ENCODE data around the gene TTC38.

DNA sequence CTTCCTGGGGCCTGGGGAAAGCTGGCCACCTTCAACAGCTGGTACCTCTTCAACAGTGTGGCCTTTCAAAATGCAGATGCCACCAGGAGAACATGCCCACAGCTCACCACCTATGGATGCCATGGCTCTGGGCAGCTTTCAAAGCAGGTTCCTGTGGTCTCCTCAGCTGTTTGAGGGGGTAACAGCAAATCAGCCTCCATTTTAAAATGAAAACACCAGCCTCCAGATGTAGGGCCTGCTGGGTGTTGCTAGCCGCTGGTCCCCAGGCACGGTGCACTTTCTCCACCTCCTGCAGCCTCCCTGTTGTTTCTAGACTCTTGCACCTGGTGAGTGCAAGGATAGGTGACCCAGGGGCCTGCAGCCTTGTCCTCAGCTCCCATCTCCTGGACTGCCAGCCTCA, 27.7 kb upstream of the TTC38 start:
- TF ChIP-seq, protein P1, sequence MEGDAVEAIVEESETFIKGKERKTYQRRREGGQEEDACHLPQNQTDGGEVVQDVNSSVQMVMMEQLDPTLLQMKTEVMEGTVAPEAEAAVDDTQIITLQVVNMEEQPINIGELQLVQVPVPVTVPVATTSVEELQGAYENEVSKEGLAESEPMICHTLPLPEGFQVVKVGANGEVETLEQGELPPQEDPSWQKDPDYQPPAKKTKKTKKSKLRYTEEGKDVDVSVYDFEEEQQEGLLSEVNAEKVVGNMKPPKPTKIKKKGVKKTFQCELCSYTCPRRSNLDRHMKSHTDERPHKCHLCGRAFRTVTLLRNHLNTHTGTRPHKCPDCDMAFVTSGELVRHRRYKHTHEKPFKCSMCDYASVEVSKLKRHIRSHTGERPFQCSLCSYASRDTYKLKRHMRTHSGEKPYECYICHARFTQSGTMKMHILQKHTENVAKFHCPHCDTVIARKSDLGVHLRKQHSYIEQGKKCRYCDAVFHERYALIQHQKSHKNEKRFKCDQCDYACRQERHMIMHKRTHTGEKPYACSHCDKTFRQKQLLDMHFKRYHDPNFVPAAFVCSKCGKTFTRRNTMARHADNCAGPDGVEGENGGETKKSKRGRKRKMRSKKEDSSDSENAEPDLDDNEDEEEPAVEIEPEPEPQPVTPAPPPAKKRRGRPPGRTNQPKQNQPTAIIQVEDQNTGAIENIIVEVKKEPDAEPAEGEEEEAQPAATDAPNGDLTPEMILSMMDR (IDR thresholded peaks at IDR 0.05), result no peak
- TF ChIP-seq POLR2A (IDR thresholded peaks at IDR 0.05), result no peak

All from esophagus squamous epithelium (tissue), 4 donors.